HG03103 (cell line): ENCODE data around the gene TRAPPC3L.

Experiments
- ATAC-seq: cut with Tn5 transposase; IDR thresholded peaks from one replicate; pipeline ENCODE4 v1.9.1; 2021; ENCODE audit warnings: low read depth; ENCODE audit not compliant: unreplicated experiment

TRAPPC3L gene

GRCh38 chr6:116560130-116560529 lies 14.6 kb upstream of the TRAPPC3L start:
- no peak for ATAC-seq

GRCh38 chr6:116557893-116558292 lies 12.4 kb upstream of the TRAPPC3L start:
- no peak for ATAC-seq

GRCh38 chr6:116556814-116557415 lies 11.4 kb upstream of the TRAPPC3L start:
- ATAC-seq, result no peak

DNA sequence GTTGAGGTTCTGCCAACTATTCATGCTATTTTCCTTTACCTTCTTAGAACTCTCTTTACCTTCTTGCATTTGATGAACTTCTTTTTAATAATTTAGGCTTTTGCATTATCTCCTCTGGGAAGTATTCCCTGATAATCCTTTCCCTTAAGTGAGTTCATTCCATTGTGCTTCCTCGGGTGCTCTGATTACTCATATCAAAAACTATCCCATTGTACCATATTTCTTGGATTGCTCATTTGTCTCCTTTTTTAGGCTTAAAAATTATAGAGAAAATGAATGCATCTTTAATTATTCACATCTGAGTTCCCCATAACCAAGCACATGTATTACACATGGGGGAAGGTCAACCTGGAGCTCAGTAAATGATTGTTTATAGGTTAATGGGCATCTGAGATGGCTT lies 10.6 kb upstream of the TRAPPC3L start:
- no peak for ATAC-seq

DNA sequence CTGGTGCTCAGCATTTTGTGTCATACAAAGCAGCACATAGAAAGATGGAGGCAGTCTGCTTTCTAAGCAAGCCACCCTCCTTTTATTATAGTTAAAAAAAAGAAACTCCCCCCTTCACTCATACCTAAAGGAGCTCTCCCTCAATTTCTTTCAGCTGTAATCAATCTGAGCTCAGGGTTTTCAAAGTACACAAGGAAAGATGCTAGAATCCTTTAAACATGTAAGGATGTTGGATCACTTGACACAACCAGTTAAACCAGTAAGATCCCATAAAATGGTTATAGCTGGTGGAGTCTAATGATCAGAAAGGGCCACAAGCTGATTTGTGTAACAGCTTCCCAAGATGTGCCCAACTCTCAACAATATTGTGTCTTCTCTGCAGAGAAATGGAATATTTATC lies 8.0 kb upstream of the TRAPPC3L start, which contains the start of gene CALHM4:
TSS of gene CALHM4 (plus strand) at position 301 of the 400 bp plus-strand sequence. CDS start at position 344, 43 bp downstream.
- no peak for ATAC-seq

DNA sequence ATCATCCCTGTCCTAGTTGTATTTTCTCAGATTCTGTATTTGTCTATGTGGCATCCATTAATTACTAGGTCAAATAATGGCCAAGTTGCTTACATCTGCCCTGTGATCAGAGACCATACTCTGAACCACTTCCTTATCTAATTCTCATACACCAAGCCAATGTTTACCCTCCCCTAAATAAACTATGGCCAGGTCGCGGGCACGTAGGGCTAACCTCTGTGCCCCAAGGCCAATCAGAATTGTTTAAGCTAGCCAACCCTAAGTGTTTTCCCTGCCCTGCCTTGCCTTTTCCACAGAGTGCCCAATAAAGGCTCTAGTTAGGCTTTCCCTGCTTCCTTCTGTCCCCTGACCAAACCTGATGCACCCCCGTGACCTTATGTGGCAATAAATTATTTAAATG lies 5.3 kb upstream of the TRAPPC3L start:
- ATAC-seq, result no peak

GRCh38 chr6:116547358-116547757 lies 1.9 kb upstream of the TRAPPC3L start:
- no peak for ATAC-seq

- ATAC-seq, result no peak
These were observed 2.3 kb downstream of the TRAPPC3L start for GRCh38 chr6:116543149-116543548.

- no peak for ATAC-seq
These were observed 3.1 kb downstream of the TRAPPC3L start for GRCh38 chr6:116542426-116542825.

DNA sequence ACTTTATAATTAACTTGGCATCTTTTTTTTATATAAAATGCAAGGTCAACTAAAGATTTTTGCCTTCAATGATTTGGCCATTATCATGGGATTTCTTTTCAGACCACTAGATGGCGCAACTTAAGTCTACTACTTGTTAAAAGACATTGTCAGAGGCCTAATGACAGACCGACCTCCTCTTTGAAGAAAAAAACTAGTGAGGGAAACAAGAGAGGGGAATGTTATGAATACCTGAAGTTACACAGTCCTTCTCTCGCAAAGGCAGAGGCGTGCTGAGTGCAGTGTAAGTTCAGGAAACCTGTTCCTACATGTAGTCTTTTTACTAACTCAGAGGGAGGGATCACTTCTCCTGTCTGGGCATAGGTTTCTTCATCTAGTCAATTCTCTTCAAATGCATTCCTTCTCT lies 9.3 kb downstream of the TRAPPC3L start:
- no peak for ATAC-seq

GRCh38 chr6:116535109-116535508 lies 10.4 kb downstream of the TRAPPC3L start:
- ATAC-seq, result no peak

GRCh38 chr6:116533233-116533957 lies 12.1 kb downstream of the TRAPPC3L start:
- ATAC-seq, result no peak

GRCh38 chr6:116531675-116532570 lies 13.6 kb downstream of the TRAPPC3L start:
- ATAC-seq, result peak; percentile 79

GRCh38 chr6:116530436-116530835 lies 15.0 kb downstream of the TRAPPC3L start:
- ATAC-seq, result no peak

- ATAC-seq, result no peak
These were observed 15.8 kb downstream of the TRAPPC3L start for GRCh38 chr6:116529466-116530290.

DNA sequence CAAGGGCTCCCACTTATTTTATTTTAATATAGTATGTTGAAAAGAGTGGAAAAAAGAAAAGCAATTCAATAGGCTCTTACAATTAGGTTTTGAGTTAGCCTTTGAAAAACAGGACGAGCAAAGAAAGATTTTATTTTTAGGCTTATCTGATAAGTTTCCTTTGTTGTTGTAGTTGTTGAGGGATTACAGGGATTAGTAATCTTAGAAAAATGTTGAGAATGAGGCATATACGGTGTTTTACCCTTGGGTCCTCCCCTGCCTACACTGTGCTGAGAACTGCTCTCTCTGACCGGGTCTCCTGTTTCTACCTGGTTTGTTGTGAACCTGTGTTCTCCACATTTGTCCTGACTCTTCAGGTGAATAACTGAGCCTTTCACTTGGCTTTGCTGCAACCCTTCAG lies 16.7 kb downstream of the TRAPPC3L start:
- no peak for ATAC-seq

DNA sequence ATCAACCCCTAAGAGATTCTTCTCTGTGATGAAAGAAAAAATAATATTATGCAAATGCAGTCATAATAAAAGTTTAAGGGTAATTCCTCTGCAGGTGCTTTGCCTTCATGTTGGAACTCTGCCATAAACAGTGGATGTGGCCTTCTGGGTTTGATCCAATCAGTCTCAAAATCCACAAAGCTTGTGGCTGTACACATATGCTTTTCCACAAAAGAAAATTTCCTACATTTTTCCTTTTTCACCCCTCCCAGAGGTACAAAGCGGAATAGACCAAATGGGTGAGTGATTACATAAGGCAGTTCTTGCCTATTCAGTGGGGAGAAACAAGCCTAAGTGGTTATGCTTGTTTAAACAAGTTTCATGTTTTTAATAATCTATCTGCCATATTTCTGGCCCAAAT lies 17.4 kb downstream of the TRAPPC3L start:
- no peak for ATAC-seq

DNA sequence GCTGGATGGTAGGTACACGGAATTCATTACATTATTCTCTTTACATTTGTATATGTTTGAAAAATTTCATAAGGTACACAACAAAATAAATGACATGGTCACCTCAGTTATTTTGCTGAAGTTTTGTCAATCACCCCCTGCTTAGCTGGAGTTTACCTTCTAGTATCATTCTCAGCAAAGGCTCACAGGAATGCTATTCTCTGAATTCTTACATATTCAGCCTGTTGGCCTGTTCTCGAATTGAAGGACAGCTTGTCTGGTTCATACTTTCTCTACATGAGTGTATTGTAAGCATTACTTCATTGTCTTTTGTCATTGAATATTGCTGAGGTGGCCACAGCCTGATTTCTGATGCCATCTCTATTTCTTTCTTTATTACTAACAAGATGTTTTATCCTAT lies 21.2 kb downstream of the TRAPPC3L start:
- ATAC-seq, result no peak

DNA sequence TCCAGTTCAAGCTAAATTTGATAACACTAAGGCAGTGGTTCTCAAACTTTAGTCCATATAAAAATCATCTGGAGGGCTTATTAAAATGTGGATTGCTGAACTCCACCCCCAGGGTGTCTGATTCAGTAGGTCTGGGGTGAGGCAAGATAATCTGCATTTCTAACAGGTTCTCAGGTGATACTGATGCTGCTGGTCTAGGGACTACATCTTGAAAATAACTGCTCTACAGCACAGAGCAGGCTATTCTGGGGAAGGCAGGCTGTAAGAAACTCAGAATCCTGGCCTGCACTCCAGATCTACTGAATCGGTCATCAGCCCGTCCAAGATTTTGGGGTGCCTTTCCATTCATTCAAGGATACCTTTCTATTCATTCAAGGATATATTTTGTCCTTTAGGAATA lies 22.6 kb downstream of the TRAPPC3L start:
- no peak for ATAC-seq

- ATAC-seq, result no peak
These were observed 26.7 kb downstream of the TRAPPC3L start for GRCh38 chr6:116518621-116519368.
